Prostate gland (tissue), 2 donors: ENCODE measurements around the gene VAV2. TPM values are rescaled to one million over a fixed set of nuclear protein-coding genes. Genes with fewer than 3 reads are reported as not detected.

Source experiments
- DNase-seq: peaks from one replicate; pipeline ENCODE4 v3.0.0-alpha.2; 2019; ENCODE audit warnings: low spot score
- H3K27ac ChIP-seq, 2 donors: fragments of 200-600 bp; sonication (generic); 2 replicates each; pipeline ENCODE4 v1.5.1; 2017 to 2019
- H3K27me3 ChIP-seq: fragments of 200-600 bp; sonication (generic); replicated peaks from 2 replicates; pipeline ENCODE4 v1.5.1; 2019; ENCODE audit not compliant: insufficient read depth
- H3K36me3 ChIP-seq, 2 donors: fragments of 200-600 bp; sonication (generic); 1 replicate in 1 of 2; 2 replicates in 1 of 2; pipeline versions ENCODE4 v1.5.1 to v1.8.1; 2017 to 2019
- H3K4me1 ChIP-seq: fragments of 200-600 bp; sonication (generic); replicated peaks from 2 replicates; pipeline ENCODE4 v1.5.1; 2019
- H3K4me3 ChIP-seq, 2 donors: fragments of 200-600 bp; sonication (generic); 2 replicates each; pipeline ENCODE4 v1.5.1; 2017 to 2019
- H3K9me3 ChIP-seq: fragments of 200-600 bp; sonication (generic); 2 replicates; pipeline ENCODE4 v1.5.1; 2017
- CTCF ChIP-seq, 4 experiments: fragments of 200-600 bp in 2 of 4; fragments of 450-650 bp in 2 of 4; sonication (generic) in 2 of 4; IDR thresholded peaks; 1 replicate in 3 of 4; 2 replicates in 1 of 4; pipeline ENCODE4 v1.5.1; 2016 to 2019; ENCODE audit warnings: antibody characterized with exemption in 4 of 4, mild to moderate bottlenecking in 2 of 4, moderate library complexity in 2 of 4
- POLR2A ChIP-seq: fragments of 450-650 bp; IDR thresholded peaks from one replicate; pipeline ENCODE4 v1.6.1; 2016; ENCODE audit warnings: antibody characterized with exemption, mild to moderate bottlenecking
- POLR2AphosphoS5 ChIP-seq: sonication (generic); formaldehyde crosslinking; IDR thresholded peaks from one replicate; pipeline ENCODE4 v1.6.1; 2017; ENCODE audit warnings: antibody characterized with exemption
- WGBS: methylation state at CpG from one replicate; pipeline ENCODE4 v1.1.5; 2018; 5-methylcytosine and 5-hydroxymethylcytosine counted together
- intact Hi-C: fragments of 100-400 bp; cut with DNase I; formaldehyde crosslinking; loops from one replicate; pipeline ENCODE4 v1.14.2; 2022
- total RNA-seq, 2 donors: library from RNA; depleted of rRNA; stranded (reverse); fragments of >200 nt; gene quantifications; one replicate each; pipeline ENCODE4 v1.1.0, GENCODE V29; 2016

The VAV2 gene
- total RNA-seq, 2 donors from 2014 or later, result 13.5 to 19.5 TPM

GRCh38 chr9:133832877-133833276 lies 159.2 kb downstream of the VAV2 start:
- no peaks in the 10 kb centered on the region for H3K27me3 ChIP-seq
- no peak overlapping the region for H3K4me3 ChIP-seq
- no peaks in the 10 kb centered on the region for H3K9me3 ChIP-seq
- no peaks in the 10 kb centered on the region for H3K4me1 ChIP-seq
- H3K27ac ChIP-seq, result no peak overlapping the region
- H3K36me3 ChIP-seq, result no peaks in the 10 kb centered on the region
- no peak for DNase-seq
- TF ChIP-seq POLR2AphosphoS5 (no peak), CTCF (IDR thresholded peaks at IDR 0.05) (no peak), POLR2A (no peak)
- intact Hi-C loops, result no loop called here
- 90% methylated on average over 8 of the region's 8 CpGs for WGBS

- no peak for TF ChIP-seq POLR2A
- TF ChIP-seq POLR2AphosphoS5, result no peak
- no peak for TF ChIP-seq CTCF (IDR thresholded peaks at IDR 0.05)
- WGBS, result 78% methylated on average over 3 of the region's 3 CpGs
- DNase-seq, result no peak
- Histone ChIP-seq H3K27me3 (no peaks in the 10 kb centered on the region), H3K4me1 (no peaks in the 10 kb centered on the region), H3K27ac (no peak overlapping the region), H3K36me3 (no peaks in the 10 kb centered on the region), H3K4me3 (no peak overlapping the region), H3K9me3 (no peaks in the 10 kb centered on the region)
- intact Hi-C loops, result no loop called here
Measured at GRCh38 chr9:133830711-133831110, 161.4 kb downstream of the VAV2 start.

GRCh38 chr9:133830310-133830709 lies 161.8 kb downstream of the VAV2 start:
- no peaks in the 10 kb centered on the region for H3K4me1 ChIP-seq
- intact Hi-C loops, result no loop called here
- no peak for DNase-seq
- TF ChIP-seq POLR2A (no peak), CTCF (IDR thresholded peaks at IDR 0.05) (no peak)
- H3K27ac ChIP-seq, result no peak overlapping the region
- H3K9me3 ChIP-seq, result no peaks in the 10 kb centered on the region
- no peaks in the 10 kb centered on the region for H3K27me3 ChIP-seq
- no peaks in the 10 kb centered on the region for H3K36me3 ChIP-seq
- 89% methylated on average over 6 of the region's 6 CpGs for WGBS
- H3K4me3 ChIP-seq, result no peak overlapping the region

- no peak overlapping the region for H3K27ac ChIP-seq
- no peaks in the 10 kb centered on the region for H3K36me3 ChIP-seq
- intact Hi-C loops, result no loop called here
- DNase-seq, result no peak
- H3K4me3 ChIP-seq, result no peak overlapping the region
- WGBS, result 95% methylated on average over 12 of the region's 25 CpGs
- TF ChIP-seq CTCF (IDR thresholded peaks at IDR 0.05), result no peak
- no peak for TF ChIP-seq POLR2AphosphoS5
- TF ChIP-seq POLR2A, result no peak
- no peaks in the 10 kb centered on the region for H3K27me3 ChIP-seq
- H3K9me3 ChIP-seq, result no peaks in the 10 kb centered on the region
- H3K4me1 ChIP-seq, result no peaks in the 10 kb centered on the region
Measured at GRCh38 chr9:133828338-133828997, 163.7 kb downstream of the VAV2 start.

DNA sequence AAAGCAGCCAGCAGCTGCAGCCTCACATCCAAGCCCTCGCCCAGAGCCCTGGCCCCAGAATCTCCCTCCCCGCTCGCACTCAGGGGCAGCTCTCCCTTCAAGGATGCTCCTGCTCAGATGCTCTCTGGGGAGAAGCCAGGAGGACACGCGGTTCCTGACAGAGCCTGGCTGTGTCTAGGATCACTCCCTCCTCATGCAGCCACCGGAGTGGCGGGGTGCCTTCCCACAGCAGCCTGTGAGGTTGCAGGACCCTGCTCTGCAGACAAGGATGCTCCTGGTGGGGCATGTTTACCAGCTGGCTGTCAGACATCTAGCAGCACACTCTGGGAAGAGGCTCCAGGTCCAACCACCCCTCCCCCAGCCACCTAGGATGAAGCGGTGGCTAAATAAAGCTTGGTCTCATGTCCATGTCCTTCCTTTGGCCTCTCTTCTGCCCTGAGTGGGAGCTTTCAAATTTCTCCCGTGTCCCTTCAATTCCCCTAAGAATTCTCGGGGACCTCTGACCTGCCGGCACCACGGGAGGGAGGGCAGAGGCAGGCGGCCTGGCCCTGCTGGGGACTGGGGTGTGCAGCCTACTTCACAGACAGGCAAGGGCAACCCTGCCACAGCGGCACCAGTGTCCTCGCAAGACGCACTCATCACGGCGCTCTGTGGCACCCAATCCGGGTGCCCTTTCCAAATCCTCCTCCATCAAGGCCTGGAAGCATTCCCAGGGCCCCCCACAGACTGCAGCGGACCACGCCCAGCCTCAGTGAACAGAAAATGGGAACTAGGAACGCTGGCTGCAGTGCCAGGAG lies 165.6 kb downstream of the VAV2 start:
- H3K4me3 ChIP-seq, result no peak overlapping the region
- no peak for DNase-seq
- H3K27me3 ChIP-seq, result no peaks in the 10 kb centered on the region
- 75% methylated on average over 22 of the region's 22 CpGs for WGBS
- H3K4me1 ChIP-seq, result no peaks in the 10 kb centered on the region
- no peaks in the 10 kb centered on the region for H3K36me3 ChIP-seq
- intact Hi-C loops, result no loop called here
- no peaks in the 10 kb centered on the region for H3K9me3 ChIP-seq
- TF ChIP-seq CTCF (IDR thresholded peaks at IDR 0.05) (no peak), POLR2A (no peak), POLR2AphosphoS5 (no peak)
- no peak overlapping the region for H3K27ac ChIP-seq
